Measurements from ENCODE around the gene FSIP1.

- TF ChIP-seq POLR2A (IDR thresholded peaks at IDR 0.05; ENCODE audit: low read depth, low read length) (no peak), TAF1 (IDR thresholded peaks at IDR 0.05; ENCODE audit: low read depth, low read length) (no peak), SPI1 (IDR thresholded peaks at IDR 0.05; ENCODE audit: low read depth, low read length) (no peak), POLR2AphosphoS5 (IDR thresholded peaks at IDR 0.05; ENCODE audit: low read depth, low read length) (no peak), PAX5 (IDR thresholded peaks at IDR 0.05; ENCODE audit: insufficient read depth, low read length, severe bottlenecking) (no peak), POU2F2 (IDR thresholded peaks at IDR 0.05; ENCODE audit: low read depth, low read length) (no peak)
Observed at GRCh38 chr15:39645138-39645975, 137.3 kb downstream of the FSIP1 start.
